ENCODE results near the gene SIGLEC9.
A peak's percentile ranks its signal among the peaks of the same experiment; 100 is the strongest.

Gene SIGLEC9

DNA sequence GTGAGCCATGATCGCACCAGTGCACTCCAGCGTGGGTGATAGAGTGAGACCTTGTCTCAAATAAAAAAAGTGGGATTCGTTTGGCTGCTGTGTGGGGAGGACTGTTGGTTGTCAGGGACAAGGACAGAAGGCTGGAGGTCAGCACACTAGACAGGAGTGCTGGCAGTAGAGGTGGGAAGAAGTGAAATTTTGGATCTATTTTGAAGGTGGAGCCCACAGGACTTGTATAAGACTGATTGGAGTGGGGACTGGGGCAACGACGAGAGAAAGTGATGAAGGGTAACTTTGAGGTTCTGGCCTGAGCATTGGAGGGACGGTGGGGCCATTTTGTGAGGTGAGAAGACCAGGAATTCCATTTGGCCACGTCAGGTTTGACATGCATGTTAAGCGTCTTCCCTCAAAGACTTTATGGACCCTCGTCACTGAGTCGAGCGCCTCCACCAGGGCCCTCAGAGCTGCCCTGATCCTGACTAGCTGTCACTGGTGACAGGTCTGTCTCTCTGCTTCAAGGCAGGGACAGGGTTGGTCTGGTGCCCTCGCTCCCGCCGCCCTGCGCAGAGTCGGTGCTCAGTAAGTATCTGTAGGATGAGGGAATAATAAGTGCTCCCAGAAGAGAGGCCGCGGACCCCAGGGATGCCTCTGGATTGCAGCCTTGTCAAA lies 17.2 kb upstream of the SIGLEC9 start:
- H3K9ac ChIP-seq (ENCODE audit: low read length): peak overlapping the region; percentile 14
- WGBS (ENCODE audit: extremely low coverage, insufficient coverage, insufficient read length): no CpG with 5 or more reads among the region's 18 CpGs

DNA sequence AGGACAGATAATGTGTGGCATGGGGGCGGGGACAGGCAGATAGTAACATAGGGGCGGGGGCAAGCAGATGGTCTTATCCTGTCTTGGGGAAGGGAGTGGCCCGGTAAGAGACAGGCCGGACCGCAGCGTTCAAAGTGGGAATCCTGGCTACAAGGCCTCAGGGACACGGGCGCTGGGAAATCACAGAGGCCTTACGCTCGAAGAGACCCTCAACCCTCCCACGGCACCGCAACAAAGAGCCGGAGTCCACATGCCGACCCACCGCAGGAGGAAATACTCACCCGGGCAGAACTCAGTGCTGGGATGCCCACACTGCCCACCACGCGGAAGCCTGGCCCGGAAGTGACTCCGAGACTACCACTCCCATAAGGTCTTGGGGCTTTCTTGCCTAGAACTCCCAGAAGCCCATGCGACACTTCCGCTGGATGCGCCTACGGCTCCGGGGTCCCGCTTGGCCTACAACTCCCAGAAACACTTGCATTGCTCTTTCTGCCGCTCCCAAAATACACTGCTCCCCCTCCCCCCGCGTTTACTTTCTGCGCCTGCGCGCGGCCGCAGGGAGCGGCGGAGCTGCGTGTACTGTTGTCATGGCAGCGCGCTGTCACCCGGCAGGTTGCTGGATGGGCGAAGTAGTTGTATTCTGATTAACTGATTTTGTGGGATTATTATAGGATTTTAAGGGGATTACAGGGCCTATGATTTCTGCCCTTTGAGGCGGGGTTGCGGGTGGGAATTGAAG lies 16.5 kb upstream of the SIGLEC9 start, which contains the start of gene CTU1:
TSS of gene CTU1 (minus strand) at position 344 of the 739 bp plus-strand sequence. CDS start 3,840 bp downstream, outside the sequence.
- Histone ChIP-seq H3K14ac (ENCODE audit: low read length) (peak within 1 kb of the TSS; percentile 33), H3K9ac (ENCODE audit: low read length) (peak within 1 kb of the TSS; percentile 78), H3K4me3 (ENCODE audit: low read depth, low read length) (peak within 1 kb of the TSS; percentile 87), H2AK5ac (ENCODE audit: low read length) (no peak within 1 kb of the TSS), H4K12ac (ENCODE audit: low read depth, low read length) (peak within 1 kb of the TSS; percentile 61), H2BK120ac (ENCODE audit: insufficient read depth, low read length, poor library complexity) (no peak within 1 kb of the TSS), H4K8ac (ENCODE audit: low read depth, low read length) (peak within 1 kb of the TSS; percentile 66), H3K9me3 (ENCODE audit: insufficient read depth, low read depth, low read length) (peaks cover 5% of the 10 kb centered on the region), H3K4ac (ENCODE audit: low read depth, low read length) (peak within 1 kb of the TSS; percentile 7), H3K18ac (ENCODE audit: low read length) (no peak within 1 kb of the TSS), H3K27me3 (ENCODE audit: insufficient read depth, low read length) (no peaks in the 10 kb centered on the region), H3K4me2 (ENCODE audit: low read length) (peak within 1 kb of the TSS; percentile 71), H3K23ac (ENCODE audit: low read length) (no peak within 1 kb of the TSS), H4K91ac (ENCODE audit: low read depth, low read length) (no peak within 1 kb of the TSS), H3K27ac (ENCODE audit: low read depth, low read length) (no peak within 1 kb of the TSS), H2BK5ac (ENCODE audit: low read depth, low read length, poor library complexity) (no peak within 1 kb of the TSS), H3K79me2 (ENCODE audit: control insufficient read depth, insufficient read depth, low read length, poor library complexity) (no peaks in the 10 kb centered on the region), H3K79me1 (ENCODE audit: low read length) (peaks cover 2% of the 10 kb centered on the region), H3K36me3 (ENCODE audit: control insufficient read depth in 1 of 2, insufficient read depth in 2 of 2, low read length in 2 of 2) (peaks cover 11% of the 10 kb centered on the region in 2 experiments), H2BK12ac (ENCODE audit: low read length) (no peak within 1 kb of the TSS), H3K4me1 (ENCODE audit: control insufficient read depth in 1 of 2, insufficient read depth in 2 of 2, low read length in 2 of 2) (peaks cover 7 to 10% of the 10 kb centered on the region in 2 experiments), H2AFZ (ENCODE audit: insufficient read depth, low read length, poor library complexity) (peak within 1 kb of the TSS; percentile 88)
- no CpG with 5 or more reads among the region's 43 CpGs for WGBS (ENCODE audit: extremely low coverage, insufficient coverage, insufficient read length)
- peak; percentile 99 for DNase-seq

More for the DNA sequence above, 17.2 kb upstream of the SIGLEC9 start:
- Histone ChIP-seq H3K4ac (ENCODE audit: low read depth, low read length) (peak overlapping the region; percentile 7), H2BK12ac (ENCODE audit: low read length) (no peak overlapping the region), H3K27ac (ENCODE audit: low read depth, low read length) (no peak overlapping the region), H3K36me3 (ENCODE audit: control insufficient read depth in 1 of 2, insufficient read depth in 2 of 2, low read length in 2 of 2) (peaks cover 12 to 13% of the 10 kb centered on the region in 2 experiments), H3K23ac (ENCODE audit: low read length) (no peak overlapping the region), H3K27me3 (ENCODE audit: insufficient read depth, low read length) (no peaks in the 10 kb centered on the region), H3K4me2 (ENCODE audit: low read length) (peak overlapping the region; percentile 71), H2AK5ac (ENCODE audit: low read length) (no peak overlapping the region), H3K9me3 (ENCODE audit: insufficient read depth, low read depth, low read length) (peaks cover 5% of the 10 kb centered on the region), H3K4me3 (ENCODE audit: low read depth, low read length) (peak overlapping the region; percentile 87), H4K91ac (ENCODE audit: low read depth, low read length) (no peak overlapping the region), H4K8ac (ENCODE audit: low read depth, low read length) (peak overlapping the region; percentile 64), H3K79me2 (ENCODE audit: control insufficient read depth, insufficient read depth, low read length, poor library complexity) (no peaks in the 10 kb centered on the region), H2BK120ac (ENCODE audit: insufficient read depth, low read length, poor library complexity) (no peak overlapping the region), H3K14ac (ENCODE audit: low read length) (no peak overlapping the region), H3K79me1 (ENCODE audit: low read length) (peaks cover 2% of the 10 kb centered on the region), H2AFZ (ENCODE audit: insufficient read depth, low read length, poor library complexity) (peak overlapping the region; percentile 11), H4K12ac (ENCODE audit: low read depth, low read length) (no peak overlapping the region), H3K18ac (ENCODE audit: low read length) (no peak overlapping the region), H3K4me1 (ENCODE audit: control insufficient read depth in 1 of 2, insufficient read depth in 2 of 2, low read length in 2 of 2) (peaks cover 7 to 10% of the 10 kb centered on the region in 2 experiments), H2BK5ac (ENCODE audit: low read depth, low read length, poor library complexity) (no peak overlapping the region)
- peak in 1 of 2 donors; percentile 14 for DNase-seq

DNA sequence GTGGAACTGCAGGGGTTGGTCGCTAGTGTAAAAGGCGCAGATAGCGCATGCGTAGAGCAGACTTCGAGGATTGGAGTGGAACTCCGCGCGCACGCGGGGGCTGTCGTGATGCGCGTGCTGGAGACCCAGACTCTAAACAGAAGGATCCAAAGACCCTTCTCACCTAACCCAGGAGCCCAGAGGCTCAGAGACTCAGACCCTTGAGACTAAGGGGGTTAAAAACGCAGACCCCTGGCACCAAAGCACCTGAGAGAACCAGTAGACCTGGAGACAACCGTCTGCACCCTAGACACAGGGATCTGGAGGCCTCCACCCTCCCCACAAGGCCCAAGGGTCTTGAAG lies 15.9 kb upstream of the SIGLEC9 start:
- Histone ChIP-seq H3K18ac (ENCODE audit: low read length) (no peak overlapping the region), H3K4ac (ENCODE audit: low read depth, low read length) (no peak overlapping the region), H2BK120ac (ENCODE audit: insufficient read depth, low read length, poor library complexity) (no peak overlapping the region), H3K9ac (ENCODE audit: low read length) (no peak overlapping the region), H3K79me2 (ENCODE audit: control insufficient read depth, insufficient read depth, low read length, poor library complexity) (no peaks in the 10 kb centered on the region), H3K4me2 (ENCODE audit: low read length) (peak overlapping the region; percentile 70), H3K4me1 (ENCODE audit: control insufficient read depth in 1 of 2, insufficient read depth in 2 of 2, low read length in 2 of 2) (peaks cover 7 to 10% of the 10 kb centered on the region in 2 experiments), H2AFZ (ENCODE audit: insufficient read depth, low read length, poor library complexity) (peak overlapping the region; percentile 88), H3K14ac (ENCODE audit: low read length) (no peak overlapping the region), H3K36me3 (ENCODE audit: control insufficient read depth in 1 of 2, insufficient read depth in 2 of 2, low read length in 2 of 2) (peaks cover 9 to 10% of the 10 kb centered on the region in 2 experiments), H3K27me3 (ENCODE audit: insufficient read depth, low read length) (no peaks in the 10 kb centered on the region), H2AK5ac (ENCODE audit: low read length) (no peak overlapping the region), H3K9me3 (ENCODE audit: insufficient read depth, low read depth, low read length) (peaks cover 5% of the 10 kb centered on the region), H3K23ac (ENCODE audit: low read length) (no peak overlapping the region), H4K12ac (ENCODE audit: low read depth, low read length) (peak overlapping the region; percentile 19), H2BK12ac (ENCODE audit: low read length) (no peak overlapping the region), H4K91ac (ENCODE audit: low read depth, low read length) (no peak overlapping the region), H3K79me1 (ENCODE audit: low read length) (peaks cover 2% of the 10 kb centered on the region), H2BK5ac (ENCODE audit: low read depth, low read length, poor library complexity) (no peak overlapping the region), H4K8ac (ENCODE audit: low read depth, low read length) (peak overlapping the region; percentile 66), H3K4me3 (ENCODE audit: low read depth, low read length) (peak overlapping the region; percentile 57), H3K27ac (ENCODE audit: low read depth, low read length) (no peak overlapping the region)
- WGBS (ENCODE audit: extremely low coverage, insufficient coverage, insufficient read length): no CpG with 5 or more reads among the region's 15 CpGs
- DNase-seq: no peak

DNA sequence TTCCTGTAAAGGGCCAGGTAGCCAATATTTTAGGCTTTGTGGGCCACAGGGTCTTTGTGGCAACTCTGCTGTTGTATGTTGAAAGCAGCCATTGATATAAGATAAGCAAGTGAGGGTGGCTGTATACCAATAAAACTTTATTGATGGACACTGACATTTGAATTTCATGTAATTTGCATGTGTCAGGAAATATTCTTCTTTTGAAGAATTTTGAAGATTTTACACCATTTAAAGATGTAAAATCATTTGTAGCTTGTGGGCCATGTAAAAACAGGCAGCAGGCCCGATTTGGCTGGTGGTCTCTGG lies 14.1 kb upstream of the SIGLEC9 start:
- Histone ChIP-seq H3K9ac (ENCODE audit: low read length) (no peak overlapping the region), H2AK5ac (ENCODE audit: low read length) (no peak overlapping the region), H2BK12ac (ENCODE audit: low read length) (no peak overlapping the region), H2BK120ac (ENCODE audit: insufficient read depth, low read length, poor library complexity) (no peak overlapping the region), H3K79me2 (ENCODE audit: control insufficient read depth, insufficient read depth, low read length, poor library complexity) (no peaks in the 10 kb centered on the region), H3K4me3 (ENCODE audit: low read depth, low read length) (no peak overlapping the region), H3K79me1 (ENCODE audit: low read length) (peaks cover 2% of the 10 kb centered on the region), H3K23ac (ENCODE audit: low read length) (no peak overlapping the region), H3K14ac (ENCODE audit: low read length) (no peak overlapping the region), H4K91ac (ENCODE audit: low read depth, low read length) (no peak overlapping the region), H4K8ac (ENCODE audit: low read depth, low read length) (no peak overlapping the region), H2BK5ac (ENCODE audit: low read depth, low read length, poor library complexity) (no peak overlapping the region), H3K4ac (ENCODE audit: low read depth, low read length) (no peak overlapping the region), H3K27ac (ENCODE audit: low read depth, low read length) (no peak overlapping the region), H3K27me3 (ENCODE audit: insufficient read depth, low read length) (no peaks in the 10 kb centered on the region), H3K36me3 (ENCODE audit: control insufficient read depth in 1 of 2, insufficient read depth in 2 of 2, low read length in 2 of 2) (peaks cover 0 to 4% of the 10 kb centered on the region in 2 experiments), H3K9me3 (ENCODE audit: insufficient read depth, low read depth, low read length) (peaks cover 3% of the 10 kb centered on the region), H3K4me2 (ENCODE audit: low read length) (no peak overlapping the region), H2AFZ (ENCODE audit: insufficient read depth, low read length, poor library complexity) (no peak overlapping the region), H3K4me1 (ENCODE audit: control insufficient read depth in 1 of 2, insufficient read depth in 2 of 2, low read length in 2 of 2) (peaks cover 7 to 10% of the 10 kb centered on the region in 2 experiments), H3K18ac (ENCODE audit: low read length) (no peak overlapping the region), H4K12ac (ENCODE audit: low read depth, low read length) (no peak overlapping the region)
- DNase-seq: no peak
- no CpG with 5 or more reads among the region's 1 CpG for WGBS (ENCODE audit: extremely low coverage, insufficient coverage, insufficient read length)

Data from trophoblast cell (in vitro differentiated cells and primary cell).